ENCODE data around the gene CACNA2D2. TPM values are rescaled to one million over a fixed set of nuclear protein-coding genes. Genes with fewer than 3 reads are reported as not detected.
A peak's percentile ranks its signal among the peaks of the same experiment; 100 is the strongest.

CACNA2D2 gene
- total and polyA plus RNA-seq, 2 of the 13 experiments (the other 11 are each of a cell fraction or from before 2014, with no cell fraction given), result not detected

DNA sequence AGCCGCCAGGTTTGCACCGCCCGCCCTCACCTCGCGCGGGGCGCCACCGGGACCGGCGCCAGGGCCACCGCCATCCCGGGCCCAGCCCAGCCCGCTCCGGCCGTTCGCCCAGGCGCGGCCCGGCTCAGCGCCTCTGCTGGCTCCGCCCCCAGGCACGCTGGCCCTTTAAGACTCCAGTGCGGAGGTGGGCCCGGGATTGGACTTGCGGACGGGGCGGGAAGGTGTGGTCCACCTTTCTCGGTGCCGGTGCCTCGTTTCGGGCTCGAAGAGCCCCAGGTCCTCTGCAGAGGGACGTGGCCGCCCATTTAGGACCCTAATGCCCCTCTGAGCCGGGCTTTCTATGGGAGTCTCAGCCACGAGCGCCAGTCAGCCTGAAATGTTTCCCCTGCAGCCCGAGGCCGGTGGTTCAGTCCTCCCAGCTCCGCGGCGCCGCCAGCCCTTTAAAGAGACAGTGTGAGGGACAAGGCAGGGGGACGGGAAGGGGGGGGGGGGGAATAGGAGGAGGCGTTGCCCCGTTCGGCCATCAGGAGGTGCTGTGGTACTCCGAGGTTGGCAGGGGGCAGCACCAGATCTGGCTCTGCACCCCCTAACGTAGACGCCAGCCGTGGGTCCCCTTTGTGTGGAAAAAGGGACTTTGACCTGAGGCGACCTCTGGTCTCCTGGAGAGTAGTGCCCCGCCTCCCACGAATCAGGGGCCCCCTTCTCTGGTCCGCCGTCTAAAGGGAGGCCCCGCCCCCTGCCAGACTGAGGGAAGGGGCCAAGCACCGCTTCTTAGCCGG is 181.9 kb downstream of the CACNA2D2 start (continued):
- TF ChIP-seq LCORL (IDR thresholded peaks at IDR 0.05), result no peak
- TF ChIP-seq LCORL (CRISPR knock-in tag; IDR thresholded peaks at IDR 0.05), result peak; percentile 80; the same call in 1 of the 2 replicates
- TF ChIP-seq TMF1 (CRISPR knock-in tag; IDR thresholded peaks at IDR 0.05; ENCODE audit: low read depth), result no peak
- TF ChIP-seq YY1 (IDR thresholded peaks at IDR 0.05; ENCODE audit: insufficient read depth, insufficient replicate concordance, low read depth, low read length), result peak; percentile 67
- TF ChIP-seq KLF11 (CRISPR knock-in tag; IDR thresholded peaks at IDR 0.05), result no peak
- TF ChIP-seq ZNF253 (CRISPR knock-in tag; IDR thresholded peaks at IDR 0.05; ENCODE audit: borderline replicate concordance), result no peak
- no peak for TF ChIP-seq ZBTB3 (CRISPR knock-in tag; IDR thresholded peaks at IDR 0.05; ENCODE audit: borderline replicate concordance, low read depth)
- no peak for TF ChIP-seq FOXA3 (CRISPR knock-in tag; IDR thresholded peaks at IDR 0.05)
- TF ChIP-seq ZSCAN9 (CRISPR knock-in tag; IDR thresholded peaks at IDR 0.05; ENCODE audit: borderline replicate concordance), result peak; percentile 33; the same call in 1 of the 2 replicates
- TF ChIP-seq KLF6 (CRISPR knock-in tag; IDR thresholded peaks at IDR 0.05), result no peak
- no peak for TF ChIP-seq ZNF782 (CRISPR knock-in tag; IDR thresholded peaks at IDR 0.05; ENCODE audit: borderline replicate concordance)
- no peak for TF ChIP-seq KLF12 (CRISPR knock-in tag; IDR thresholded peaks at IDR 0.05; ENCODE audit: borderline replicate concordance)
- TF ChIP-seq SRF (IDR thresholded peaks at IDR 0.05; ENCODE audit: low read depth, low read length), result no peak
- no peak for TF ChIP-seq ZNF292 (CRISPR knock-in tag; IDR thresholded peaks at IDR 0.05; ENCODE audit: borderline replicate concordance, low read depth)
- no peak for TF ChIP-seq ZNF136 (CRISPR knock-in tag; IDR thresholded peaks at IDR 0.05; ENCODE audit: low read depth)
- TF ChIP-seq ZNF383 (CRISPR knock-in tag; IDR thresholded peaks at IDR 0.05; ENCODE audit: borderline replicate concordance), result no peak
- TF ChIP-seq NR1H2 (CRISPR knock-in tag; IDR thresholded peaks at IDR 0.05; ENCODE audit: borderline replicate concordance, low read depth), result no peak
- TF ChIP-seq NAIF1 (CRISPR knock-in tag; IDR thresholded peaks at IDR 0.05; ENCODE audit: borderline replicate concordance), result 0 out of 2 replicates have a peak, but pooled peaks have one; percentile 59
- TF ChIP-seq, protein P1, sequence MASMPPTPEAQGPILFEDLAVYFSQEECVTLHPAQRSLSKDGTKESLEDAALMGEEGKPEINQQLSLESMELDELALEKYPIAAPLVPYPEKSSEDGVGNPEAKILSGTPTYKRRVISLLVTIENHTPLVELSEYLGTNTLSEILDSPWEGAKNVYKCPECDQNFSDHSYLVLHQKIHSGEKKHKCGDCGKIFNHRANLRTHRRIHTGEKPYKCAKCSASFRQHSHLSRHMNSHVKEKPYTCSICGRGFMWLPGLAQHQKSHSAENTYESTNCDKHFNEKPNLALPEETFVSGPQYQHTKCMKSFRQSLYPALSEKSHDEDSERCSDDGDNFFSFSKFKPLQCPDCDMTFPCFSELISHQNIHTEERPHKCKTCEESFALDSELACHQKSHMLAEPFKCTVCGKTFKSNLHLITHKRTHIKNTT (CRISPR knock-in tag; IDR thresholded peaks at IDR 0.05), result no peak
- TF ChIP-seq SIN3A (IDR thresholded peaks at IDR 0.05; ENCODE audit: borderline replicate concordance, low read depth, low read length), result peak; percentile 73; the same call in 1 of the 2 replicates
- TF ChIP-seq, protein P2, sequence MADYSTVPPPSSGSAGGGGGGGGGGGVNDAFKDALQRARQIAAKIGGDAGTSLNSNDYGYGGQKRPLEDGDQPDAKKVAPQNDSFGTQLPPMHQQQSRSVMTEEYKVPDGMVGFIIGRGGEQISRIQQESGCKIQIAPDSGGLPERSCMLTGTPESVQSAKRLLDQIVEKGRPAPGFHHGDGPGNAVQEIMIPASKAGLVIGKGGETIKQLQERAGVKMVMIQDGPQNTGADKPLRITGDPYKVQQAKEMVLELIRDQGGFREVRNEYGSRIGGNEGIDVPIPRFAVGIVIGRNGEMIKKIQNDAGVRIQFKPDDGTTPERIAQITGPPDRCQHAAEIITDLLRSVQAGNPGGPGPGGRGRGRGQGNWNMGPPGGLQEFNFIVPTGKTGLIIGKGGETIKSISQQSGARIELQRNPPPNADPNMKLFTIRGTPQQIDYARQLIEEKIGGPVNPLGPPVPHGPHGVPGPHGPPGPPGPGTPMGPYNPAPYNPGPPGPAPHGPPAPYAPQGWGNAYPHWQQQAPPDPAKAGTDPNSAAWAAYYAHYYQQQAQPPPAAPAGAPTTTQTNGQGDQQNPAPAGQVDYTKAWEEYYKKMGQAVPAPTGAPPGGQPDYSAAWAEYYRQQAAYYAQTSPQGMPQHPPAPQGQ (CRISPR knock-in tag; IDR thresholded peaks at IDR 0.05; ENCODE audit: borderline replicate concordance), result no peak
- TF ChIP-seq, protein P3, sequence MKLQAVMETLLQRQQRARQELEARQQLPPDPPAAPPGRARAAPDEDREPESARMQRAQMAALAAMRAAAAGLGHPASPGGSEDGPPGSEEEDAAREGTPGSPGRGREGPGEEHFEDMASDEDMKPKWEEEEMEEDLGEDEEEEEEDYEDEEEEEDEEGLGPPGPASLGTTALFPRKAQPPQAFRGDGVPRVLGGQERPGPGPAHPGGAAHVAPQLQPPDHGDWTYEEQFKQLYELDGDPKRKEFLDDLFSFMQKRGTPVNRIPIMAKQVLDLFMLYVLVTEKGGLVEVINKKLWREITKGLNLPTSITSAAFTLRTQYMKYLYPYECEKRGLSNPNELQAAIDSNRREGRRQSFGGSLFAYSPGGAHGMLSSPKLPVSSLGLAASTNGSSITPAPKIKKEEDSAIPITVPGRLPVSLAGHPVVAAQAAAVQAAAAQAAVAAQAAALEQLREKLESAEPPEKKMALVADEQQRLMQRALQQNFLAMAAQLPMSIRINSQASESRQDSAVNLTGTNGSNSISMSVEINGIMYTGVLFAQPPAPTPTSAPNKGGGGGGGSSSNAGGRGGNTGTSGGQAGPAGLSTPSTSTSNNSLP (IDR thresholded peaks at IDR 0.05; ENCODE audit: low read depth, low read length), result no peak
- TF ChIP-seq, protein P4, sequence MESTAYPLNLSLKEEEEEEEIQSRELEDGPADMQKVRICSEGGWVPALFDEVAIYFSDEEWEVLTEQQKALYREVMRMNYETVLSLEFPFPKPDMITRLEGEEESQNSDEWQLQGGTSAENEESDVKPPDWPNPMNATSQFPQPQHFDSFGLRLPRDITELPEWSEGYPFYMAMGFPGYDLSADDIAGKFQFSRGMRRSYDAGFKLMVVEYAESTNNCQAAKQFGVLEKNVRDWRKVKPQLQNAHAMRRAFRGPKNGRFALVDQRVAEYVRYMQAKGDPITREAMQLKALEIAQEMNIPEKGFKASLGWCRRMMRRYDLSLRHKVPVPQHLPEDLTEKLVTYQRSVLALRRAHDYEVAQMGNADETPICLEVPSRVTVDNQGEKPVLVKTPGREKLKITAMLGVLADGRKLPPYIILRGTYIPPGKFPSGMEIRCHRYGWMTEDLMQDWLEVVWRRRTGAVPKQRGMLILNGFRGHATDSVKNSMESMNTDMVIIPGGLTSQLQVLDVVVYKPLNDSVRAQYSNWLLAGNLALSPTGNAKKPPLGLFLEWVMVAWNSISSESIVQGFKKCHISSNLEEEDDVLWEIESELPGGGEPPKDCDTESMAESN (CRISPR knock-in tag; conservative IDR thresholded peaks at IDR 0.05), result no peak
- TF ChIP-seq ZMAT3 (CRISPR knock-in tag; conservative IDR thresholded peaks at IDR 0.05), result no peak

Measured in HepG2 (cell line).